GM12891 (cell line): ENCODE results near the gene NMNAT3.
"Not testable (repeated sequence)": the region's sequence is repeated elsewhere in the genome, so short reads cannot be mapped to it uniquely, and the experiment has no call there.

Experiments used
- DNase-seq: peaks from one replicate; pipeline ENCODE4 v3.0.0; 2011; ENCODE audit warnings: low spot score; ENCODE audit not compliant: insufficient read length
- FAIRE-seq: peaks from 2 replicates; lab custom pipeline; 2011; peaks lifted over from hg19 to GRCh38; lab: Jason Lieb, UNC
- PAX5 ChIP-seq: IDR thresholded peaks from 2 replicates; pipeline ENCODE4 v1.6.1; 2011; ENCODE audit warnings: low read length, moderate library complexity, mild to moderate bottlenecking; ENCODE audit not compliant: insufficient read depth, severe bottlenecking
- POLR2A ChIP-seq: IDR thresholded peaks from 2 replicates; pipeline ENCODE4 v1.6.1; 2011; ENCODE audit warnings: low read depth, low read length, control low read depth
- POLR2AphosphoS5 ChIP-seq: IDR thresholded peaks from 2 replicates; pipeline ENCODE4 v1.6.1; 2011; ENCODE audit warnings: low read depth, low read length, control low read depth
- POU2F2 ChIP-seq: IDR thresholded peaks from 2 replicates; pipeline ENCODE4 v1.6.1; 2011; ENCODE audit warnings: low read depth, mild to moderate bottlenecking, control low read depth, low read length, moderate library complexity
- SPI1 ChIP-seq: IDR thresholded peaks from 2 replicates; pipeline ENCODE4 v1.6.1; 2011; ENCODE audit warnings: low read depth, low read length, control low read depth
- TAF1 ChIP-seq: IDR thresholded peaks from 2 replicates; pipeline ENCODE4 v1.6.1; 2011; ENCODE audit warnings: low read depth, low read length, control low read depth

Gene NMNAT3

GRCh38 chr3:139607257-139608107, 70.3 kb downstream of the NMNAT3 start:
- FAIRE-seq: no peak

GRCh38 chr3:139602003-139602402, 75.8 kb downstream of the NMNAT3 start:
- FAIRE-seq (no peak), DNase-seq (no peak)
- TF ChIP-seq SPI1 (no peak), PAX5 (no peak), POLR2A (no peak), POLR2AphosphoS5 (no peak), TAF1 (no peak), POU2F2 (no peak)

More at GRCh38 chr3:139607257-139608107, 70.3 kb downstream of the NMNAT3 start:
- DNase-seq: no peak
- TF ChIP-seq SPI1 (no peak), POLR2AphosphoS5 (no peak), PAX5 (no peak), TAF1 (no peak), POU2F2 (no peak), POLR2A (no peak)

GRCh38 chr3:139601191-139601961, 76.4 kb downstream of the NMNAT3 start:
- TF ChIP-seq POLR2A (no peak), TAF1 (no peak), SPI1 (no peak), POLR2AphosphoS5 (no peak), PAX5 (no peak), POU2F2 (no peak)

GRCh38 chr3:139597947-139598346, 79.8 kb downstream of the NMNAT3 start:
- no peak for TF ChIP-seq POLR2AphosphoS5
- no peak for TF ChIP-seq POU2F2
- no peak for TF ChIP-seq PAX5
- TF ChIP-seq SPI1: no peak
- no peak for TF ChIP-seq POLR2A
- no peak for TF ChIP-seq TAF1
- FAIRE-seq (no peak), DNase-seq (no peak)

More at GRCh38 chr3:139601191-139601961, 76.4 kb downstream of the NMNAT3 start:
- FAIRE-seq (no peak), DNase-seq (no peak)

GRCh38 chr3:139591186-139591585, 86.6 kb downstream of the NMNAT3 start:
- not testable (repeated sequence) for FAIRE-seq, DNase-seq

GRCh38 chr3:139588450-139588849, 89.3 kb downstream of the NMNAT3 start:
- no peak for FAIRE-seq
- TF ChIP-seq SPI1: no peak
- TF ChIP-seq POU2F2: no peak
- no peak for TF ChIP-seq PAX5
- TF ChIP-seq POLR2A: no peak
- TF ChIP-seq TAF1: no peak
- no peak for TF ChIP-seq POLR2AphosphoS5
- no peak for DNase-seq

GRCh38 chr3:139587797-139588196, 90.0 kb downstream of the NMNAT3 start:
- FAIRE-seq (no peak), DNase-seq (no peak)
- TF ChIP-seq SPI1 (no peak), PAX5 (no peak), TAF1 (no peak), POLR2A (no peak), POLR2AphosphoS5 (no peak), POU2F2 (no peak)

GRCh38 chr3:139586420-139587017, 91.3 kb downstream of the NMNAT3 start:
- FAIRE-seq (no peak), DNase-seq (peak; percentile 19)
- TF ChIP-seq PAX5 (no peak), POLR2A (no peak), POLR2AphosphoS5 (no peak), TAF1 (no peak), SPI1 (no peak), POU2F2 (no peak)

GRCh38 chr3:139585820-139586219, 92.0 kb downstream of the NMNAT3 start:
- TF ChIP-seq POU2F2 (no peak), SPI1 (no peak), PAX5 (no peak), POLR2AphosphoS5 (no peak), POLR2A (no peak), TAF1 (no peak)
- no peak for FAIRE-seq
- DNase-seq: no peak

- FAIRE-seq, DNase-seq: not testable (repeated sequence)
Measured at GRCh38 chr3:139583651-139584050, 94.1 kb downstream of the NMNAT3 start.
